Measurements from ENCODE around the gene SORCS1. TPM values are rescaled to one million over a fixed set of nuclear protein-coding genes. Genes with fewer than 3 reads are reported as not detected.
"Not testable (repeated sequence)": the region's sequence is repeated elsewhere in the genome, so short reads cannot be mapped to it uniquely, and the experiment has no call there.

Gene SORCS1
- total RNA-seq, 2 donors from 2014 or later: not detected

GRCh38 chr10:107025676-107026075, 138.8 kb downstream of the SORCS1 start:
- no peak overlapping the region for H3K4me3 Mint-ChIP-seq
- H3K9me3 Mint-ChIP-seq: peaks cover 7% of the 10 kb centered on the region in 2 donors
- ATAC-seq (replicated peaks in 1 of 2): no peak
- H3K27me3 Mint-ChIP-seq (ENCODE audit: low read depth): no peaks in the 10 kb centered on the region
- no peak overlapping the region for H3K27ac Mint-ChIP-seq
- no peaks in the 10 kb centered on the region for H3K4me1 Mint-ChIP-seq (ENCODE audit: low read depth)
- no peaks in the 10 kb centered on the region for H3K36me3 Mint-ChIP-seq (ENCODE audit: insufficient read depth in 2 of 2)
- DNase-seq: no peak

DNA sequence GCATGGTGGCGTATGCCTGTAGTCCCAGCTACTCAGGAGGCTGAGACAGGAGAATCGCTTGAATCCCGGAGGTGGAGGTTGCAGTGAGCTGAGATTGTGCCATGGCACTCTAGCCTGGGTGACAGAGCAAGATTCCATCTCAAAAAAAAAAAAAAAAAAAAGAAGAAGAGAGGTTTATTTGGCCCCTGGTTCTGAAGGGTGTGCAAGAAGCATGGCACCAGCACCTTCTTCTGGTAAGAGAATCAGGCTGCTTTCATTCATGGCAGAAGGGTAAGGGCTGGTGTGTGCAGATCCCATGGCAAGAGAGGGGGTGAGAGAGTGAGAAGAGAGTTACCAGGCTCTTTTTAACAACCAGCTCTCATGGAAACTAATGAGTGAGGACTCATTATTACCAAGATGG, 140.5 kb downstream of the SORCS1 start:
- H3K36me3 Mint-ChIP-seq (ENCODE audit: insufficient read depth in 2 of 2); H3K9me3 Mint-ChIP-seq; DNase-seq; H3K4me1 Mint-ChIP-seq (ENCODE audit: low read depth); H3K27ac Mint-ChIP-seq; H3K27me3 Mint-ChIP-seq (ENCODE audit: low read depth); H3K4me3 Mint-ChIP-seq; ATAC-seq (replicated peaks in 1 of 2): not testable (repeated sequence)

- H3K36me3 Mint-ChIP-seq (ENCODE audit: insufficient read depth in 2 of 2): no peaks in the 10 kb centered on the region
- peaks cover 1 to 7% of the 10 kb centered on the region in 2 donors for H3K9me3 Mint-ChIP-seq
- no peaks in the 10 kb centered on the region for H3K4me1 Mint-ChIP-seq (ENCODE audit: low read depth)
- no peaks in the 10 kb centered on the region for H3K27me3 Mint-ChIP-seq (ENCODE audit: low read depth)
- no peak for ATAC-seq (replicated peaks in 1 of 2)
- H3K4me3 Mint-ChIP-seq: no peak overlapping the region
- H3K27ac Mint-ChIP-seq: no peak overlapping the region
- no peak for DNase-seq
Measured at GRCh38 chr10:107022600-107023354, 141.7 kb downstream of the SORCS1 start.

GRCh38 chr10:107019154-107019553, 145.4 kb downstream of the SORCS1 start:
- no peaks in the 10 kb centered on the region for H3K27me3 Mint-ChIP-seq (ENCODE audit: low read depth)
- no peaks in the 10 kb centered on the region for H3K4me1 Mint-ChIP-seq (ENCODE audit: low read depth)
- no peaks in the 10 kb centered on the region for H3K36me3 Mint-ChIP-seq (ENCODE audit: insufficient read depth in 2 of 2)
- no peak overlapping the region for H3K27ac Mint-ChIP-seq
- DNase-seq (no peak), ATAC-seq (replicated peaks in 1 of 2) (no peak)
- H3K9me3 Mint-ChIP-seq: peaks cover 3 to 4% of the 10 kb centered on the region in 2 donors
- H3K4me3 Mint-ChIP-seq: no peak overlapping the region

DNA sequence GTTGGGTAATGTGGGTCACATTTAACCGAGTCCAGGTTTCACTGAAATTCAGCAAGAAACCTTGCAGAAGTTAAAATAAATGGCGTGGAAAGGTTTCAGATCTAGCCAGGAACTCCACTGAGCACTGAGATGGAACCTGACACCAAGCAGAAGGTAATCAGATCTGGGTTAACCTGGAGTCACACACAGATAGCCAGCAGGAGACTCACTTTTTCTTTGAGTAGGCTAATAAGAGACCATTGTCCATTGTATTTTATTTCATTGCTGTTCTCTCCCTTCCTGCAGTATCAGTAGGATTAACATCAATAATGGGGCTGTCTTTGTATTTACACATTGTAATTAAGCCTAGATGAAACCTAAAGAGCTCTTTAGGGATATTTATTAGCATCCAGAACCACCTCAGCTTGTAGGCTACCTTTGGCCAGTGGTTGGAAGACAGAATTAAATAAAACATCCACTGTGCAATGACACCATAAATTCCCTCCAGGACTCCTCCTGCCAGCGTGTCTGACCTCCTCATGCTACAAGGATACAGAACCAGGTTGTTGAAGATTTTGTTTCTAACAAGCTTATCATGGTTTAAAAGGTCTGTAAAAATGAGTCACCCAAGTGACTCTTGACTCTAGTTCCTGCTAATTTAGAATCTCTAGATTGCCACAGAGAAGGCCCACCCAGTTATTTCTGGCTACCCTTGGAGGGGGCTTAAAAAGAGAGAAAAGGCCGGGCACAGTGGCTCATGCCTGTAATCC, 151.1 kb downstream of the SORCS1 start:
- ATAC-seq (replicated peaks in 1 of 2): no peak
- Mint-ChIP-seq H3K27me3 (ENCODE audit: low read depth) (no peaks in the 10 kb centered on the region), H3K27ac (no peak overlapping the region), H3K9me3 (peaks cover 3 to 4% of the 10 kb centered on the region in 2 donors), H3K4me3 (no peak overlapping the region), H3K4me1 (ENCODE audit: low read depth) (no peaks in the 10 kb centered on the region), H3K36me3 (ENCODE audit: insufficient read depth in 2 of 2) (no peaks in the 10 kb centered on the region)
- no peak for DNase-seq

- H3K27me3 Mint-ChIP-seq (ENCODE audit: low read depth): no peaks in the 10 kb centered on the region
- H3K4me1 Mint-ChIP-seq (ENCODE audit: low read depth): no peaks in the 10 kb centered on the region
- no peaks in the 10 kb centered on the region for H3K36me3 Mint-ChIP-seq (ENCODE audit: insufficient read depth in 2 of 2)
- no peak for ATAC-seq (replicated peaks in 1 of 2)
- H3K4me3 Mint-ChIP-seq: no peak overlapping the region
- peaks cover 3 to 4% of the 10 kb centered on the region in 2 donors for H3K9me3 Mint-ChIP-seq
- H3K27ac Mint-ChIP-seq: no peak overlapping the region
- DNase-seq: no peak
Measured at GRCh38 chr10:107011992-107012391, 152.5 kb downstream of the SORCS1 start.

GRCh38 chr10:107011105-107011504, 153.4 kb downstream of the SORCS1 start:
- Mint-ChIP-seq H3K4me3 (no peak overlapping the region), H3K4me1 (ENCODE audit: low read depth) (no peaks in the 10 kb centered on the region), H3K36me3 (ENCODE audit: insufficient read depth in 2 of 2) (no peaks in the 10 kb centered on the region), H3K27me3 (ENCODE audit: low read depth) (no peaks in the 10 kb centered on the region), H3K27ac (no peak overlapping the region), H3K9me3 (peaks cover 3% of the 10 kb centered on the region in 2 donors)
- DNase-seq: no peak
- ATAC-seq (replicated peaks in 1 of 2): no peak

DNA sequence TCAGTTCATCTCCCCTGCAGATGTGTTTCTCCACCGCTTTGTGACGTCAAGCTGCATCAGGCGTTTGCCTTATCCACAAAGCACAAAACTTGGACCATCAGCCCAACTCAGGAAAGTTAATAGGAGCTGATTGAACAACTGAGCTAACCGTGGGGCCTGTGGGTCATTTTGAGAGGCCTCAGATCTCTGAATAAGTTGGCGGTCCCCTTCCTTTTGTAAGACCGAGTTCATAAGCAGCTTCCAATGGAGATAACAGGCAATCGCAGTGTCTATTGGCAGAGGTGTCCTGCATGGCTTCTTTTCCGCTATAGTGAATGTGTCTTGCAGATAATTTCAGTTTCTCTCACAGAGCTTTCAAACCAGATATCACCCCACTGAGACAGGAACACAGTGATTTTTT, 154.0 kb downstream of the SORCS1 start:
- DNase-seq (no peak), ATAC-seq (replicated peaks in 1 of 2) (no peak)
- Mint-ChIP-seq H3K27ac (no peak overlapping the region), H3K27me3 (ENCODE audit: low read depth) (no peaks in the 10 kb centered on the region), H3K4me1 (ENCODE audit: low read depth) (no peaks in the 10 kb centered on the region), H3K9me3 (peaks cover 3% of the 10 kb centered on the region in 2 donors), H3K36me3 (ENCODE audit: insufficient read depth in 2 of 2) (no peaks in the 10 kb centered on the region), H3K4me3 (no peak overlapping the region)

- no peaks in the 10 kb centered on the region for H3K4me1 Mint-ChIP-seq (ENCODE audit: low read depth)
- no peak overlapping the region for H3K27ac Mint-ChIP-seq
Measured at GRCh38 chr10:107004362-107004761, 160.1 kb downstream of the SORCS1 start.

GRCh38 chr10:107002068-107002467, 162.4 kb downstream of the SORCS1 start:
- Mint-ChIP-seq H3K4me3 (no peak overlapping the region), H3K36me3 (ENCODE audit: insufficient read depth in 2 of 2) (no peaks in the 10 kb centered on the region), H3K27me3 (ENCODE audit: low read depth) (no peaks in the 10 kb centered on the region), H3K27ac (no peak overlapping the region), H3K9me3 (peaks cover 2 to 3% of the 10 kb centered on the region in 2 donors), H3K4me1 (ENCODE audit: low read depth) (no peaks in the 10 kb centered on the region)
- ATAC-seq (replicated peaks in 1 of 2): no peak
- no peak for DNase-seq

More at GRCh38 chr10:107004362-107004761, 160.1 kb downstream of the SORCS1 start:
- H3K36me3 Mint-ChIP-seq (ENCODE audit: insufficient read depth in 2 of 2): no peaks in the 10 kb centered on the region
- ATAC-seq (replicated peaks in 1 of 2) (no peak), DNase-seq (no peak)
- peaks cover 2 to 3% of the 10 kb centered on the region in 2 donors for H3K9me3 Mint-ChIP-seq
- H3K4me3 Mint-ChIP-seq: no peak overlapping the region
- no peaks in the 10 kb centered on the region for H3K27me3 Mint-ChIP-seq (ENCODE audit: low read depth)

GRCh38 chr10:106999118-106999707, 165.3 kb downstream of the SORCS1 start:
- Mint-ChIP-seq H3K36me3 (ENCODE audit: insufficient read depth in 2 of 2) (no peaks in the 10 kb centered on the region), H3K4me3 (no peak overlapping the region), H3K4me1 (ENCODE audit: low read depth) (no peaks in the 10 kb centered on the region), H3K9me3 (peaks cover 2 to 3% of the 10 kb centered on the region in 2 donors), H3K27me3 (ENCODE audit: low read depth) (no peaks in the 10 kb centered on the region), H3K27ac (no peak overlapping the region)
- ATAC-seq (replicated peaks in 1 of 2) (no peak), DNase-seq (no peak)

GRCh38 chr10:106997721-106998120, 166.8 kb downstream of the SORCS1 start:
- DNase-seq (no peak), ATAC-seq (replicated peaks in 1 of 2) (no peak)
- Mint-ChIP-seq H3K36me3 (ENCODE audit: insufficient read depth in 2 of 2) (no peaks in the 10 kb centered on the region), H3K4me3 (no peak overlapping the region), H3K9me3 (peaks cover 0 to 1% of the 10 kb centered on the region in 2 donors), H3K27ac (no peak overlapping the region), H3K27me3 (ENCODE audit: low read depth) (no peaks in the 10 kb centered on the region), H3K4me1 (ENCODE audit: low read depth) (no peaks in the 10 kb centered on the region)

DNA sequence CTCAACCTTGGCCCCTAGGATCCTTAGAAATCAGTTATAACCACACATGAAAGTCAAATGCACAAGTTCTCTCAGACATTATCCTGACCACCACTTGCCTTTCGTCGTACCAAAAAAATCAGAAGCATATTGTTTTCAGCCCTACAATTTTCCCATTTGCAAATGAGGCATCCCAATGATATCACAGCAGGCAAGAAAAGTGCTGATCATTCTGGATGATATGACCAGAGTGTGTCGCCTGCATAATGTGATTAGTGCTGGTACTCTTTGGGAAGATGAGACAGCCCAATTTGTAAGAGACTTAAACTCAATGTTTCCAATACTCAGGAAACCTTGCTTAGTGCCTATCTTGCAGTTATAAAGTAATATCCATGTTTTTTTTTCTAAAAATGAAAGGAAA, 168.0 kb downstream of the SORCS1 start:
- H3K4me1 Mint-ChIP-seq (ENCODE audit: low read depth): no peaks in the 10 kb centered on the region
- ATAC-seq (replicated peaks in 1 of 2) (no peak), DNase-seq (no peak)
- no peaks in the 10 kb centered on the region for H3K27me3 Mint-ChIP-seq (ENCODE audit: low read depth)
- no peak overlapping the region for H3K27ac Mint-ChIP-seq
- H3K4me3 Mint-ChIP-seq: no peak overlapping the region
- H3K36me3 Mint-ChIP-seq (ENCODE audit: insufficient read depth in 2 of 2): no peaks in the 10 kb centered on the region
- H3K9me3 Mint-ChIP-seq: peaks cover 0 to 1% of the 10 kb centered on the region in 2 donors
